ENCODE data around the gene RAB3D. TPM values are rescaled to one million over a fixed set of nuclear protein-coding genes. Genes with fewer than 3 reads are reported as not detected.
"Not testable (repeated sequence)": the region's sequence is repeated elsewhere in the genome, so short reads cannot be mapped to it uniquely, and the experiment has no call there.

The RAB3D gene
- total and polyA plus RNA-seq, 2 experiments from 2014 or later = 3.8 to 21.2 TPM

- H3K4me3 Mint-ChIP-seq; H3K9me2 ChIP-seq (ENCODE audit: insufficient read depth): not testable (repeated sequence)
Observed at GRCh38 chr19:11379269-11379845, 39.9 kb upstream of the RAB3D start.

GRCh38 chr19:11378319-11379189 lies 39.1 kb upstream of the RAB3D start:
- DNase-seq (ENCODE audit: low spot score) (peak; percentile 86), ATAC-seq (no peak)
- Histone ChIP-seq H2AFZ (no peak overlapping the region), H3K9me2 (ENCODE audit: insufficient read depth) (no peaks in the 10 kb centered on the region), H3K36me3 (ENCODE audit: insufficient read depth) (no peaks in the 10 kb centered on the region), H3K4me3 (no peak overlapping the region), H3K4me1 (ENCODE audit: insufficient read depth) (peaks cover 14% of the 10 kb centered on the region), H3K27me3 (ENCODE audit: insufficient read depth) (no peaks in the 10 kb centered on the region), H4K20me1 (replicated peaks; ENCODE audit: insufficient read depth) (no peaks in the 10 kb centered on the region), H3F3A (replicated peaks; ENCODE audit: low read depth) (peaks cover 22% of the 10 kb centered on the region), H3K4me2 (no peak overlapping the region), H3K79me2 (replicated peaks; ENCODE audit: insufficient read depth) (peaks cover 10% of the 10 kb centered on the region; the same call in 1 of the 2 replicates), H3K27ac (ENCODE audit: low read depth) (no peak overlapping the region)
- no peak overlapping the region for H3K27ac Mint-ChIP-seq
- TF ChIP-seq POLR2AphosphoS5 (IDR thresholded peaks at IDR 0.05; ENCODE audit: low read depth) = no peak
- TF ChIP-seq CTCF (conservative IDR thresholded peaks at IDR 0.05; ENCODE audit: low read depth in 2 of 2) = peak; percentile 60 to 78
- H3K4me1 Mint-ChIP-seq = peaks cover 24% of the 10 kb centered on the region
- H3K9me3 Mint-ChIP-seq = peaks cover 3% of the 10 kb centered on the region; the same call in 1 of the 3 replicates
- no peak overlapping the region for H3K4me3 Mint-ChIP-seq
- H3K27me3 Mint-ChIP-seq (ENCODE audit: insufficient read depth, low read depth, poor library complexity) = peaks cover 16% of the 10 kb centered on the region
- H3K36me3 Mint-ChIP-seq (ENCODE audit: low read depth) = peaks cover 11% of the 10 kb centered on the region; the same call in 2 of the 3 replicates

More at GRCh38 chr19:11379269-11379845, 39.9 kb upstream of the RAB3D start:
- H3K4me3 ChIP-seq; H3K27me3 ChIP-seq (ENCODE audit: insufficient read depth); ATAC-seq; H3K27ac ChIP-seq (ENCODE audit: low read depth); H3K36me3 ChIP-seq (ENCODE audit: insufficient read depth); H3K4me2 ChIP-seq; H4K20me1 ChIP-seq (replicated peaks; ENCODE audit: insufficient read depth); H3K27ac Mint-ChIP-seq; H3K9me3 Mint-ChIP-seq; H2AFZ ChIP-seq: not testable (repeated sequence)
- Histone ChIP-seq H3K4me1 (ENCODE audit: insufficient read depth) (peaks cover 10% of the 10 kb centered on the region), H3F3A (replicated peaks; ENCODE audit: low read depth) (peaks cover 22% of the 10 kb centered on the region), H3K79me2 (replicated peaks; ENCODE audit: insufficient read depth) (peaks cover 10% of the 10 kb centered on the region; the same call in 1 of the 2 replicates)
- DNase-seq (ENCODE audit: low spot score) = peak; percentile 17
- Mint-ChIP-seq H3K27me3 (ENCODE audit: insufficient read depth, low read depth, poor library complexity) (peaks cover 16% of the 10 kb centered on the region), H3K36me3 (ENCODE audit: low read depth) (peaks cover 11% of the 10 kb centered on the region; the same call in 2 of the 3 replicates), H3K4me1 (peaks cover 25% of the 10 kb centered on the region)

GRCh38 chr19:11377756-11378155 lies 38.3 kb upstream of the RAB3D start:
- peaks cover 11% of the 10 kb centered on the region; the same call in 2 of the 3 replicates for H3K36me3 Mint-ChIP-seq (ENCODE audit: low read depth)
- no peak overlapping the region for H3K4me2 ChIP-seq
- H3K9me2 ChIP-seq (ENCODE audit: insufficient read depth) = no peaks in the 10 kb centered on the region
- no peak overlapping the region for H3K27ac Mint-ChIP-seq
- no peak overlapping the region for H3K4me3 Mint-ChIP-seq
- H3K4me3 ChIP-seq = no peak overlapping the region
- H3K4me1 ChIP-seq (ENCODE audit: insufficient read depth) = peaks cover 14% of the 10 kb centered on the region
- no peak for DNase-seq (ENCODE audit: low spot score)
- H3K36me3 ChIP-seq (ENCODE audit: insufficient read depth) = no peaks in the 10 kb centered on the region
- H3K27ac ChIP-seq (ENCODE audit: low read depth) = no peak overlapping the region
- H3K79me2 ChIP-seq (replicated peaks; ENCODE audit: insufficient read depth) = peaks cover 10% of the 10 kb centered on the region; the same call in 1 of the 2 replicates
- no peak for ATAC-seq
- H3K4me1 Mint-ChIP-seq = peaks cover 26% of the 10 kb centered on the region
- TF ChIP-seq EZH2 (IDR thresholded peaks at IDR 0.05; ENCODE audit: low read depth, unreplicated experiment) = no peak
- no peak for TF ChIP-seq POLR2AphosphoS5 (IDR thresholded peaks at IDR 0.05; ENCODE audit: low read depth)
- TF ChIP-seq CREB1 (CRISPR knock-in tag; IDR thresholded peaks at IDR 0.05; ENCODE audit: low read depth) = no peak
- TF ChIP-seq NANOG (IDR thresholded peaks at IDR 0.05; ENCODE audit: borderline replicate concordance) = no peak
- no peaks in the 10 kb centered on the region for H4K20me1 ChIP-seq (replicated peaks; ENCODE audit: insufficient read depth)
- peaks cover 22% of the 10 kb centered on the region for H3F3A ChIP-seq (replicated peaks; ENCODE audit: low read depth)
- peaks cover 13% of the 10 kb centered on the region for H3K27me3 Mint-ChIP-seq (ENCODE audit: insufficient read depth, low read depth, poor library complexity)
- H3K9me3 Mint-ChIP-seq = peaks cover 2% of the 10 kb centered on the region; the same call in 1 of the 3 replicates
- no peaks in the 10 kb centered on the region for H3K27me3 ChIP-seq (ENCODE audit: insufficient read depth)
- H2AFZ ChIP-seq = no peak overlapping the region
